Heart left ventricle (tissue), 11 donors: ENCODE measurements around the gene SLITRK4. TPM values are rescaled to one million over a fixed set of nuclear protein-coding genes. Genes with fewer than 3 reads are reported as not detected.

ENCODE experiments used
- polyA plus RNA-seq, 2 donors: library from polyadenylated mRNA; stranded (reverse); fragments of 200-250 nt; gene quantifications; one replicate each; pipeline ENCODE4 v1.2.3, GENCODE V29; 2013
- total RNA-seq, 9 donors: library from RNA; depleted of rRNA in 2 of 9; stranded (reverse); fragments of >200 nt in 2 of 9; fragmentation: NEBNext Ultra II Directional in 3 of 9; extraction: Animal tissue kit (Norgen Biotek cat#: 25700) in 3 of 9; gene quantifications; one replicate each; pipeline versions ENCODE4 v1.1.0 to v1.2.4, GENCODE V29; 2016 to 2023
- donor health status: ischemic (EF 13 %, LVEDD 7.1; RV severe dilation, severe dysfunction).
- donor health status: healthy with polysubstance abuse.
- donor health status: DM: no; HTN: yes; CAD: no.
- donor health status: DM: no; HTN: no; CAD: no.
- donor health status: ischemic (EF 25% LVEDD 5.7; RV mildly dilated, moderate dysfunction).
- donor health status: healthy.
- donor health status: DM: yes; HTN: yes; CAD: no.
- donor health status: PGD.
- donor health status: nonischemic (EF 23%, LVEDD 6.1; RV moderate dilation, normal function).

The SLITRK4 gene
- total and polyA plus RNA-seq, 11 donors: 0.14 to 7.2 (median 0.67) TPM

Other genes starting within 250 kb of the SLITRK4 start
- not detected for gene SPANXN3, start 118.6 kb downstream of the SLITRK4 start, total RNA-seq
- not detected for gene SPANXN3, start 118.6 kb downstream of the SLITRK4 start, polyA plus RNA-seq
- not detected for gene SPANXN2, start 84.7 kb upstream of the SLITRK4 start, total RNA-seq
- not detected for gene SPANXN2, start 84.7 kb upstream of the SLITRK4 start, polyA plus RNA-seq
- not detected for gene UBE2NL, start 248.0 kb upstream of the SLITRK4 start, total RNA-seq
- not detected for gene UBE2NL, start 248.0 kb upstream of the SLITRK4 start, polyA plus RNA-seq